Measurements from ENCODE around the gene CMIP.

- TF ChIP-seq CTCF (conservative IDR thresholded peaks at IDR 0.05; ENCODE audit: low read length): no peak
- no peak for TF ChIP-seq EZH2phosphoT487 (IDR thresholded peaks at IDR 0.05; ENCODE audit: borderline replicate concordance)
These were observed 76.6 kb downstream of the CMIP start for GRCh38 chr16:81521141-81521626.

All from Loucy (cell line).